ENCODE data around the gene CMIP.

- TF ChIP-seq POLR2AphosphoS5 (IDR thresholded peaks at IDR 0.05) = no peak
- TF ChIP-seq, protein P1, sequence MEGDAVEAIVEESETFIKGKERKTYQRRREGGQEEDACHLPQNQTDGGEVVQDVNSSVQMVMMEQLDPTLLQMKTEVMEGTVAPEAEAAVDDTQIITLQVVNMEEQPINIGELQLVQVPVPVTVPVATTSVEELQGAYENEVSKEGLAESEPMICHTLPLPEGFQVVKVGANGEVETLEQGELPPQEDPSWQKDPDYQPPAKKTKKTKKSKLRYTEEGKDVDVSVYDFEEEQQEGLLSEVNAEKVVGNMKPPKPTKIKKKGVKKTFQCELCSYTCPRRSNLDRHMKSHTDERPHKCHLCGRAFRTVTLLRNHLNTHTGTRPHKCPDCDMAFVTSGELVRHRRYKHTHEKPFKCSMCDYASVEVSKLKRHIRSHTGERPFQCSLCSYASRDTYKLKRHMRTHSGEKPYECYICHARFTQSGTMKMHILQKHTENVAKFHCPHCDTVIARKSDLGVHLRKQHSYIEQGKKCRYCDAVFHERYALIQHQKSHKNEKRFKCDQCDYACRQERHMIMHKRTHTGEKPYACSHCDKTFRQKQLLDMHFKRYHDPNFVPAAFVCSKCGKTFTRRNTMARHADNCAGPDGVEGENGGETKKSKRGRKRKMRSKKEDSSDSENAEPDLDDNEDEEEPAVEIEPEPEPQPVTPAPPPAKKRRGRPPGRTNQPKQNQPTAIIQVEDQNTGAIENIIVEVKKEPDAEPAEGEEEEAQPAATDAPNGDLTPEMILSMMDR (IDR thresholded peaks at IDR 0.05) = no peak
Measured at GRCh38 chr16:81469710-81470535, 25.3 kb downstream of the CMIP start.

Data from prostate gland (tissue), 2 donors.